Measurements from ENCODE around the gene SAMM50. TPM values are rescaled to one million over a fixed set of nuclear protein-coding genes. Genes with fewer than 3 reads are reported as not detected.

Gene SAMM50
- total RNA-seq, 2 donors from 2014 or later: 10.2 to 20.2 TPM

DNA sequence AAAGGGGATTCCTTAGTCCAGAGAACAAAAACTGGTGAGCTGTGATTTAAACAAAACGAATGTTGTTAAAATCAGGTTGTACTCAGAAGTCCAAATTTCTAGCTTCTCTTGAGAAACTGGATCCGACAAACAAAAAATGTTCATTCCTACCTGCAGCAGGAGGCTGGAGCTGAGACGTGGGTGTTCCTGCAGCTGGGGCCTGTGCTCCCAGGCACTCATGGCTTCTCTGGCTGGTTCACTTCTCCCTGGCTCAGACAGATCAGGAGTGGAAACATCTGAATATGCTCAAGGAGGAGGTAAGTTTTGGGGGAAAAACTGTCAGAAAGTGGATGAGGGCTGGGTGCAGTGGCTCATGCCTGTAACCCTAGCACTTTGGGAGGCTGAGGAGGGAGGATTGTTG is 44.1 kb downstream of the SAMM50 start:
- no peak overlapping the region for H3K4me3 ChIP-seq
- no peak overlapping the region for H3K27ac ChIP-seq
- H3K27me3 ChIP-seq: no peaks in the 10 kb centered on the region
- ATAC-seq (no peak), DNase-seq (no peak)
- intact Hi-C loops (cut with DNase I): no loop called here
- H3K4me1 ChIP-seq: no peaks in the 10 kb centered on the region
- 85 to 93% methylated on average over 3 of the region's 3 CpGs for WGBS, 2 donors
- no peaks in the 10 kb centered on the region for H3K9me3 ChIP-seq
- peaks cover 0 to 7% of the 10 kb centered on the region in 2 donors for H3K36me3 ChIP-seq (replicated peaks in 1 of 2; ENCODE audit: insufficient read depth in 1 of 2, low read depth in 2 of 2)
- TF ChIP-seq, protein P1, sequence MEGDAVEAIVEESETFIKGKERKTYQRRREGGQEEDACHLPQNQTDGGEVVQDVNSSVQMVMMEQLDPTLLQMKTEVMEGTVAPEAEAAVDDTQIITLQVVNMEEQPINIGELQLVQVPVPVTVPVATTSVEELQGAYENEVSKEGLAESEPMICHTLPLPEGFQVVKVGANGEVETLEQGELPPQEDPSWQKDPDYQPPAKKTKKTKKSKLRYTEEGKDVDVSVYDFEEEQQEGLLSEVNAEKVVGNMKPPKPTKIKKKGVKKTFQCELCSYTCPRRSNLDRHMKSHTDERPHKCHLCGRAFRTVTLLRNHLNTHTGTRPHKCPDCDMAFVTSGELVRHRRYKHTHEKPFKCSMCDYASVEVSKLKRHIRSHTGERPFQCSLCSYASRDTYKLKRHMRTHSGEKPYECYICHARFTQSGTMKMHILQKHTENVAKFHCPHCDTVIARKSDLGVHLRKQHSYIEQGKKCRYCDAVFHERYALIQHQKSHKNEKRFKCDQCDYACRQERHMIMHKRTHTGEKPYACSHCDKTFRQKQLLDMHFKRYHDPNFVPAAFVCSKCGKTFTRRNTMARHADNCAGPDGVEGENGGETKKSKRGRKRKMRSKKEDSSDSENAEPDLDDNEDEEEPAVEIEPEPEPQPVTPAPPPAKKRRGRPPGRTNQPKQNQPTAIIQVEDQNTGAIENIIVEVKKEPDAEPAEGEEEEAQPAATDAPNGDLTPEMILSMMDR (IDR thresholded peaks at IDR 0.05): no peak
- TF ChIP-seq POLR2A (IDR thresholded peaks at IDR 0.05): no peak

DNA sequence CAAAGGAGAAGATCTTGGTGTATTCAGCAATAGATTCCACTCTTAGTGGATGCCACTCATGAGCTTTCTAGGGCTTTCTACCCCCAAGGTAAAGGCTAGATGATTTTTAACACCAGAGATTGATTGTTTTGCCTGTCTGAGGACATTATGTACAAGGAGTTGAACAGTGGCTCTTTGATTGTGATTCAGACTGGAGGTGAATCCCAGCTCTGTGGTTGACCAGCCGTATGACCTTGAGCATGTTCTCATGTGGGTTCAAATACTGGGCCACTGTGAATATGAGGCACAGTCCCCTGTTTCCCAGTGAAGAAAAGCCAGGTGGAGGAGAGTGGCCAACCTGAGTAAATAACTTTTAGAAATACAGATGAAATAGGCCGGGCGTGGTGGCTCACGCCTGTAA is 44.9 kb downstream of the SAMM50 start:
- Histone ChIP-seq H3K4me3 (no peak overlapping the region), H3K9me3 (no peaks in the 10 kb centered on the region), H3K27ac (no peak overlapping the region), H3K27me3 (no peaks in the 10 kb centered on the region), H3K36me3 (replicated peaks in 1 of 2; ENCODE audit: insufficient read depth in 1 of 2, low read depth in 2 of 2) (peaks cover 0 to 4% of the 10 kb centered on the region in 2 donors), H3K4me1 (no peaks in the 10 kb centered on the region)
- WGBS, 2 donors: 90 to 91% methylated on average over 4 of the region's 4 CpGs
- TF ChIP-seq POLR2A (IDR thresholded peaks at IDR 0.05): no peak
- TF ChIP-seq, protein P1 (IDR thresholded peaks at IDR 0.05): no peak
- ATAC-seq (no peak), DNase-seq (no peak)
- intact Hi-C loops (cut with DNase I): no loop called here

DNA sequence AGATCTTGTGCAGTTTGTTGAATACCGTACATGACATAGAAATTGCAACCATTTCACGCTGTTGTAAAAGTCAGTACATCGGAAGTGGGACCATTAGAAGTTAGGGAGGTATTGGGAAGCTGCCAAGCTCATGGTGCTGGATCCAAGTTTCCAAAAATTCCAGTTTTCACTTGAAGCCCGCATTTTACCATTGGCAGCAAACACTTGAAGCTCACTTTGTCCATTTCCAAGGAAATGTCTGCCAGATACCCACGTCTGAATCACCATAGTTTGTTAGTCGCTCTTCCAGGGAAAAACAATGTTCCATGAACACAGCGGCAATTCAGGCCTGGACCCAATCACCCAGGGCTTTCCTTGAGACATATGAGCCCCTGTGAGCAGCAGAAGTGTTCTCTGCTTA is 46.3 kb downstream of the SAMM50 start:
- Histone ChIP-seq H3K4me1 (no peaks in the 10 kb centered on the region), H3K36me3 (replicated peaks in 1 of 2; ENCODE audit: insufficient read depth in 1 of 2, low read depth in 2 of 2) (peaks cover 0 to under 1% of the 10 kb centered on the region in 2 donors), H3K27ac (no peak overlapping the region), H3K27me3 (no peaks in the 10 kb centered on the region), H3K4me3 (no peak overlapping the region), H3K9me3 (no peaks in the 10 kb centered on the region)
- intact Hi-C loops (cut with DNase I): no loop called here
- TF ChIP-seq POLR2A (IDR thresholded peaks at IDR 0.05): no peak
- 85 to 88% methylated on average over 7 of the region's 7 CpGs for WGBS, 2 donors
- DNase-seq (no peak), ATAC-seq (no peak)

DNA sequence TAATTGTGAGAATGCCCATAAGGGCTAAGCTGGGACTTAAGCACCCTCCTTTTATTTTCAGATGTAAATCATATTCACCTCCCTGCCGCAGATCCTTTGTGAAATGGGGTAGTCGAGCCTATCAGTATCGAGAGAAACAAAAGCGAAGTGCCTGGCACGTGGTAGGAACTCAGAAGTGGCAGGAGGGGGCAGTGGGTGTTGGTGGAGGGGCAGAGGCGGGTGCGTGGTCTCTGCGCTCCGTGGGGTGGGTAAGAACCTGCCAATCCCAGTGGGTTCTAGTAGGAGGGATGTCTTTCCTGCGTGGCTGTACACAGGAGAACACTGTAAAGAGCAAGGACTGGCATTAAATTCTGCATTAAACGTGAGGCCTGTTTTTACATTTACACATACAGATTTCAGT is 47.1 kb downstream of the SAMM50 start:
- intact Hi-C loops (cut with DNase I): no loop called here
- no peak overlapping the region for H3K27ac ChIP-seq
- H3K36me3 ChIP-seq (replicated peaks in 1 of 2; ENCODE audit: insufficient read depth in 1 of 2, low read depth in 2 of 2): no peaks in the 10 kb centered on the region
- 85 to 88% methylated on average over 11 of the region's 11 CpGs for WGBS, 2 donors
- TF ChIP-seq, protein P1 (IDR thresholded peaks at IDR 0.05): no peak
- TF ChIP-seq POLR2A (IDR thresholded peaks at IDR 0.05): no peak
- DNase-seq: no peak
- H3K4me3 ChIP-seq: no peak overlapping the region
- H3K27me3 ChIP-seq: no peaks in the 10 kb centered on the region
- ATAC-seq: no peak
- no peaks in the 10 kb centered on the region for H3K4me1 ChIP-seq
- no peaks in the 10 kb centered on the region for H3K9me3 ChIP-seq

DNA sequence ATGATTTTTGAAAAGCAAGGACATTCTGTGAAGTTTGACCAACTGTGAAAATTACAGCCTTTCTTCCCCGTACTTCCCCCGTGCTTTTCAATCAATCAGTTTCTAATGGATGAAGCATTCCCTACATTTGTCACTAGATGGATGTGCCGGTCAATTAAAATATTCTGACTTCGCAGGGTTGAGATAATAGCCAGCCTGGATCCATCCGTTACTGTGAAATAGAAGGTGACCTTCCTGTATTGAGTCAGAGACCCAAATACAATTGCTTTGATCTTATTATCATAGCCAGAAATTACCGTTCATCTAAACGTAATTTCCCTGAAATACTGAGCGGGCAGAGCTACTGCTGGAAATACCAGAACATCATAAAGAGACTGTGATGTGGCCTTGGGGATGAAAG is 47.8 kb downstream of the SAMM50 start:
- ATAC-seq (no peak), DNase-seq (no peak)
- Histone ChIP-seq H3K36me3 (replicated peaks in 1 of 2; ENCODE audit: insufficient read depth in 1 of 2, low read depth in 2 of 2) (no peaks in the 10 kb centered on the region), H3K27ac (no peak overlapping the region), H3K4me1 (no peaks in the 10 kb centered on the region), H3K9me3 (no peaks in the 10 kb centered on the region), H3K27me3 (no peaks in the 10 kb centered on the region), H3K4me3 (no peak overlapping the region)
- intact Hi-C loops (cut with DNase I): no loop called here
- TF ChIP-seq POLR2A (IDR thresholded peaks at IDR 0.05): no peak
- TF ChIP-seq, protein P1 (IDR thresholded peaks at IDR 0.05): no peak
- 81 to 94% methylated on average over 8 of the region's 8 CpGs for WGBS, 2 donors
